ENCODE data around the gene CCSAP.
A peak's percentile ranks its signal among the peaks of the same experiment; 100 is the strongest.

The CCSAP gene

DNA sequence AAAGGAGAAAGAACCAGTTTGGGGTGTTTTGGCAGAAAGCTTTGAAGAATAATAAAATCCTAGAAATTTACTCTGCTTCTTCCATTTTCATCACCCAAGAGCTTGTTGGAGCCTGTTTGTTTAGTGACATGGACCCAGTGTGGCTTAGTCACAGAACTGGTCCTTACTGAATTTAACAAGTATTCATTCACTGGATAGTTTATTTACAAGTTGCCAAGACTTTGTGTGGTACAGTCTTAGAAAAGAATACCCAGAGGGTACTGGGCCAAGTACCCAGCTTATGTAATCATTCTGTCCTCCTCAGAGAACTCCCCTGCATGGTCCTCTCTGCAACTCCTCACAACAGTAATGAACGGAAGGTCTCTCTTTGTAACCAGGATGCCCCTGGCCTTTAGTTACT is 55.6 kb downstream of the CCSAP start:
- DNase-seq (ENCODE audit: low read depth in 2 of 2), result no peak

- DNase-seq (ENCODE audit: low read depth in 2 of 2), result no peak
These were observed 56.6 kb downstream of the CCSAP start for GRCh38 chr1:229286099-229286766.

DNA sequence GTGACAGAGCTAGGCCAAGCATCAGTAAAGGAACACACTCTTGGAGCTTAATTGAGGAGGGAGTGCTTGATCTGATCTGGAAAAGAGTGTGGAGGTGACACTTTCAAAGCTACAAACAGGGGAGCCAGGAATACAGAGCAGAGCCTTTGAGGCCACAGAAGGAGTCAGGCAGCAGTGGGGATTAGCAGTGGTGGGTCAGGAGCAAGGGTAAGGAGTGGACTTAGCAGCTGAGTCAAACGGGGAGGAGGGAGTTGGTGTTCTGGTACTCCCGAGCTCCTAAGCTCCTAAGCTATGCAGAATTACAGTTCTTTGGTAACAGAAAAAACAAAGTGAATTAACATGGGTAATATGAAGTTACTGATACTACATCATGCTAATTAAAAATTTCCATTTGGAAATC is 57.4 kb downstream of the CCSAP start:
- no peak for DNase-seq (ENCODE audit: low read depth in 2 of 2)

- no peak for DNase-seq (ENCODE audit: low read depth in 2 of 2)
These were observed 58.0 kb downstream of the CCSAP start for GRCh38 chr1:229284887-229285286.

- DNase-seq (ENCODE audit: low read depth in 2 of 2), result no peak
These were observed 59.6 kb downstream of the CCSAP start for GRCh38 chr1:229283183-229283611.

GRCh38 chr1:229282295-229282823 is 60.5 kb downstream of the CCSAP start:
- no peak for DNase-seq (ENCODE audit: low read depth in 2 of 2)

DNA sequence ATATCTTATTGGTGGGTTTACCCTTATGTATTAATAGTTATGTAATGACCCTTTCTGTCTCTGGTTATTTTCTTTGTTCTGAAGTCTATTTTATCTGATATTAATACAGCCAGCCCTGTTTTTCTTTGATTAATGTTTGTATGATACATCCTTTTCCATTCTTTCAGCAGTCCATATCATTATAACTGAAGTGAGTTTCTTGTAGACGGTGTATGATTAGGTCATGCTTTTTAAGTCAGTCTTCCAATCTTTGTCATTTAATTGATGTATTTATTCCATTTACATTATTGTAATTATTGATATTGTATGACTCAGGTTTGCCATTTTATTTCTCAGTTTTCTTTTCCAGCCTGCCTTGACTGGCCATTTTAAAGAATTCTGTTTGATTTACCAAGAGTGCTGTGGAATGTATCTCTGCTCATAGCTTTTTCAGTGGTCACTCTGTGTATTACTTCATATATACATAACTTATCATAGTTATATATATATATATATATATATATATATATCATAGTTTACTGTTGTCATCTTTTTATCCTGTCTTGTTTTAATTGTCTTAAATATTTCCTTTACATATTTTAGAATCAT is 61.4 kb downstream of the CCSAP start:
- no peak for DNase-seq (ENCODE audit: low read depth in 2 of 2)

DNA sequence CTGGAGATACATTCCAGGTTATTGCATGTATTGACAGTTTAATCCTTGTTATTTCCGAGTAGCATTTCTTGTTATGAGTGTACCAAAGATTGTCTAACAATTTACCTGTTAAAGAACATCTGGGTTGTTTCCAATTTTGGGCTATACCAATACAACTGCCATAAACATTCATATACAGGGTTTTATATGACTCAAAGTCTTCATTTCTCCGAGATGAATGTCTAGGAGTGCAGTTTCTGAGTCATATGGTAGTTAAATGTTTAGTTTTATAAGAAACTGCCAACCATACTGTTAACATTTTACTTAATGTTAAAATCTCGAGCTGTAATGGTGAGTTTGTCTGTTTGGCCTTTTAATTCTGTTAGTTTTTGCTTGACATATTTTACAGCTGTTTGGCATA is 61.9 kb downstream of the CCSAP start:
- DNase-seq (ENCODE audit: low read depth in 2 of 2), result no peak

GRCh38 chr1:229280037-229280828 is 62.6 kb downstream of the CCSAP start:
- no peak for DNase-seq (ENCODE audit: low read depth in 2 of 2)

DNA sequence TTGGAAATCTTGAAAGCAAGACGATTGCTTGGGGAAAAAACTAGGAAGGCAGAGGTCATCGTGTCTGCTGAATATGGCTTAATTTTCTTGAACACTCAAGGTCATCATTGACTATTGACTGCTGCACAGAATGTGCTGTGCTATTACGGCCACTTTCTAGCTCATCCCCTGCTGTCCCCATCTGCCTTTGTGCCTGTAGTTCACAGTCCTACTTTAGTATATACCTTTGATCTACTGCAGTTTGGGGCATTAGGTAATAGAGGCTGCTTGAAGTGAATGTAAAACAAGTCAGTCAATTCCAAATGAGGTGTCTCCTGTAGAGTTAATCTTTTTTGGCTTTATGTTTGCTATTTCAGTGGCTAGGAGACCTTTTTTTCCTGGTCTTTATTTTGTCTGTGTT is 63.6 kb downstream of the CCSAP start:
- DNase-seq (ENCODE audit: low read depth in 2 of 2), result no peak

DNA sequence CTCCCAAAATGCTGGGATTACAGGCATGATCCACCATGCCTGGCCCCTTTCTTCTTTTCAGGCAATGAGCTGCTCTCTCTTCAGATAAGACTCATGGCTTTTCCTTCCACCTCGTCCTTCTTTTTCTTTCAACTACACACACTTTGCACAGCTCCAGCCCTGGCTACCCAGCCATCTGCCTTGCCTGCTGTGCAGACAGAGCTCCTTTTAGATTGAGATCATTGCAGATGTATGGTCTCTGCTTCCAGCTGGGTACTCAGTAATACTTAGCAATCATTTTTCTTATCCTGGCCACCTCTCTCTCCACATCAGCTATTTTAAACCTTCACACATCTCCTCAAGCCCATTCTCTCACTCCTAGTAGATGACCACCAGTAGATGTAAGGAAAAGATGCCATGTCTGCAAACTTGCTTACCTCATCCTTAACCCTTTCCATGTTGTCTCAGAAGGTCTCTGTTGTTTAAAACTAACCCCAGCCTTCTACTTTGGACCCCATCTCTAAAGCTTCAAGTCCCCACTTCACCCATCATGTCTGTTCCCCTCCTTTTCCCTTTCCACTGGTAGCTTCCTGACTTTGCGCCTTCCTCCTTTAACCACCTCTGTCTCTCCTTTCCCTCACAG is 64.6 kb downstream of the CCSAP start:
- DNase-seq (ENCODE audit: low read depth in 2 of 2), result no peak

DNA sequence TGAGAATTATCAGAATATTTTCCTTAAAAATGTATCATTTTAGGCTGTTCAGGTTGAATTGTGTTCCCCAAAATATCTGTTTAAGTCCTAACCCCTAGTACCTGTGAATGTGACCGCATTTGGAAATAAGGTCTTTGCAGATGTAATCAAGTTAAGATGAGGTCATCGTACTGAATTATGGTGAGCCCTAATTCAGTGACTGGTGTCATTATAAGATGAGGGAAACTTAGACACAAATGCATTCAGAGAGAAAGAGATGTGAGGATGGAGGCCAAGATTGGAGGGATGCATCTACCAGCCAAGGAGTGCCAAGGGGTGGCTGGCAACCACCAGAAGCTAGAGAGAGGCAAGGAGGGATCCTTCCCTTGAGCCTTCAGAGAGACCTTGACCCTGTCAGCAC is 67.8 kb downstream of the CCSAP start:
- DNase-seq (ENCODE audit: low read depth in 2 of 2), result no peak

GRCh38 chr1:229273507-229274232 is 69.2 kb downstream of the CCSAP start:
- DNase-seq (ENCODE audit: low read depth in 2 of 2), result no peak

DNA sequence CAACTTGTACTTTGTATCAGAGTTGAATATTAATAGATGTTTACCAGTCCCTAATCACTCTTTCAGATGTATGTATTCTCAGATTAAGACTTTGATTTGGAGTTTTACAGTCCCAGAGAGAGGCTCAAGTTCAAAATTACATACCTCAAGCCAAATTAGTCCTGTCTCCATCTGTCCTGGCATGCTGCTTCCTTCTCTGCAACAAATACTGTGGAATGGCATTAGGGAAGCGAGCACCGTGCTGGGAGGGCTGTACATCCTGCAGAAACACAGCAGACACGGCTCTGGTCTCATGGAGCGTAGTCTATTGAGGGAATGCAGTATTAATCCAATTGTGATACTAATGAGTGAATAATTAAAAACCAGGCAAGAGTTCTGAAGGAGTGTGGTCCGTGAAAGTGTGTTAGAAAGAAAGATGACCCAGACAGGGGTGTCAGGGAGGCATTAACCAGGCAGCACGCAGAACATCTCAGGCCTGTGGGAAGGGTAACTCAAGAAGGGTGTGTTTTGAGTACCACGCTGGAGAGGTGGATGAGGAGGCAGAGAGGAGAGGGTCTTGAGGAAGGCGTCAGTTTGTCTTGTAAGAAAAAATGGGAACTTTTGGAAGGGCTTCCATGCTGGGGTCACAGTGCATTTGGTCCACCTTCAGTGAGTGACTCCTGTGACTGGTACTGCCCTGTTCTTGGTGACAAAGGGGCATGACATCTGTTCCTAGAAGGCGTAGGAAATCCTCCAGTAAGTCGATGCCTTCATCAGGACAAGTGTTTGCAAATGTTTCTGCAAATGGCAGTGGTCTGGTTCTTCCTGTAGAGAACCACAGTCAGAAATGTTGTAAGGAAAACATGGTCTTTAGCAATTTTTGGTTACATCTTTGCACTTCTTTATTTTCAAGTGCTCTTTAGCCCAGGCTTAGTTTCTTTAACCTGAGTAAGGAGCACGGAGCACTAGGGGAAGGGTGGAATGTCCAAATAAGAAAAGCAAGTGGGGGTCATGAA is 70.4 kb downstream of the CCSAP start:
- DNase-seq (ENCODE audit: low read depth in 2 of 2), result no peak

GRCh38 chr1:229271448-229272159 is 71.2 kb downstream of the CCSAP start:
- DNase-seq (ENCODE audit: low read depth in 2 of 2), result peak in 1 of 2 experiments; percentile 17
